Measurements from ENCODE around the gene AKT3. TPM values are rescaled to one million over a fixed set of nuclear protein-coding genes. Genes with fewer than 3 reads are reported as not detected.

Gene AKT3
- total RNA-seq, 2 donors from 2014 or later, result 13.6 to 31.2 TPM

GRCh38 chr1:243539636-243540035, 310.4 kb downstream of the AKT3 start:
- H3K9me3 ChIP-seq, result no peaks in the 10 kb centered on the region
- no peaks in the 10 kb centered on the region for H3K36me3 ChIP-seq
- H3K27ac ChIP-seq, result no peak overlapping the region
- H3K27me3 ChIP-seq, result no peaks in the 10 kb centered on the region
- no peak for DNase-seq (ENCODE audit: low spot score)
- TF ChIP-seq, protein P1, sequence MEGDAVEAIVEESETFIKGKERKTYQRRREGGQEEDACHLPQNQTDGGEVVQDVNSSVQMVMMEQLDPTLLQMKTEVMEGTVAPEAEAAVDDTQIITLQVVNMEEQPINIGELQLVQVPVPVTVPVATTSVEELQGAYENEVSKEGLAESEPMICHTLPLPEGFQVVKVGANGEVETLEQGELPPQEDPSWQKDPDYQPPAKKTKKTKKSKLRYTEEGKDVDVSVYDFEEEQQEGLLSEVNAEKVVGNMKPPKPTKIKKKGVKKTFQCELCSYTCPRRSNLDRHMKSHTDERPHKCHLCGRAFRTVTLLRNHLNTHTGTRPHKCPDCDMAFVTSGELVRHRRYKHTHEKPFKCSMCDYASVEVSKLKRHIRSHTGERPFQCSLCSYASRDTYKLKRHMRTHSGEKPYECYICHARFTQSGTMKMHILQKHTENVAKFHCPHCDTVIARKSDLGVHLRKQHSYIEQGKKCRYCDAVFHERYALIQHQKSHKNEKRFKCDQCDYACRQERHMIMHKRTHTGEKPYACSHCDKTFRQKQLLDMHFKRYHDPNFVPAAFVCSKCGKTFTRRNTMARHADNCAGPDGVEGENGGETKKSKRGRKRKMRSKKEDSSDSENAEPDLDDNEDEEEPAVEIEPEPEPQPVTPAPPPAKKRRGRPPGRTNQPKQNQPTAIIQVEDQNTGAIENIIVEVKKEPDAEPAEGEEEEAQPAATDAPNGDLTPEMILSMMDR (IDR thresholded peaks at IDR 0.05), result no peak
- H3K4me1 ChIP-seq, result no peaks in the 10 kb centered on the region
- H3K4me3 ChIP-seq, result no peak overlapping the region

DNA sequence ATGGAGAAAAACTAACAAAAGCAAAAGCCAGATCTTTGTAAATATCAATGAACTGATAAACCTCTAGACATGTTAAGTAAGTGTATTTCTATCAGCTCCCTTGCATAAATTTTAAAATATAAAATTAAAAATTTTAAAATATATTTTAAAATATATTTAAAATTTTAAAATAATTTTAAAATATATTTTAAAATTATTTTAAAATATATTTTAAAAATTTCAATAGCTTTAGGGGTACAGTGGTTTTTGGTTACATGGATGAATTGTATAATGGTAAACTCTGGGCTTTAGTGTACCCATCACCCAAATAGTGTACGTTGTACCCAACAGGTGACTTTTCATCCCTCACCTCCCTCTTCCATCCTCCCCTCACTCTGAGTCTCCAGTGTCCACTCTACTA, 315.0 kb downstream of the AKT3 start:
- DNase-seq (ENCODE audit: low spot score), result no peak
- H3K27me3 ChIP-seq, result no peaks in the 10 kb centered on the region
- no peaks in the 10 kb centered on the region for H3K36me3 ChIP-seq
- TF ChIP-seq, protein P1 (IDR thresholded peaks at IDR 0.05), result no peak
- H3K4me1 ChIP-seq, result no peaks in the 10 kb centered on the region
- H3K27ac ChIP-seq, result no peak overlapping the region
- no peaks in the 10 kb centered on the region for H3K9me3 ChIP-seq
- no peak overlapping the region for H3K4me3 ChIP-seq

GRCh38 chr1:243529512-243529911, 320.5 kb downstream of the AKT3 start:
- no peak for DNase-seq (ENCODE audit: low spot score)
- H3K9me3 ChIP-seq, result no peaks in the 10 kb centered on the region
- no peak overlapping the region for H3K4me3 ChIP-seq
- H3K36me3 ChIP-seq, result no peaks in the 10 kb centered on the region
- H3K27me3 ChIP-seq, result no peaks in the 10 kb centered on the region
- H3K27ac ChIP-seq, result no peak overlapping the region
- no peaks in the 10 kb centered on the region for H3K4me1 ChIP-seq
- TF ChIP-seq, protein P1 (IDR thresholded peaks at IDR 0.05), result no peak

DNA sequence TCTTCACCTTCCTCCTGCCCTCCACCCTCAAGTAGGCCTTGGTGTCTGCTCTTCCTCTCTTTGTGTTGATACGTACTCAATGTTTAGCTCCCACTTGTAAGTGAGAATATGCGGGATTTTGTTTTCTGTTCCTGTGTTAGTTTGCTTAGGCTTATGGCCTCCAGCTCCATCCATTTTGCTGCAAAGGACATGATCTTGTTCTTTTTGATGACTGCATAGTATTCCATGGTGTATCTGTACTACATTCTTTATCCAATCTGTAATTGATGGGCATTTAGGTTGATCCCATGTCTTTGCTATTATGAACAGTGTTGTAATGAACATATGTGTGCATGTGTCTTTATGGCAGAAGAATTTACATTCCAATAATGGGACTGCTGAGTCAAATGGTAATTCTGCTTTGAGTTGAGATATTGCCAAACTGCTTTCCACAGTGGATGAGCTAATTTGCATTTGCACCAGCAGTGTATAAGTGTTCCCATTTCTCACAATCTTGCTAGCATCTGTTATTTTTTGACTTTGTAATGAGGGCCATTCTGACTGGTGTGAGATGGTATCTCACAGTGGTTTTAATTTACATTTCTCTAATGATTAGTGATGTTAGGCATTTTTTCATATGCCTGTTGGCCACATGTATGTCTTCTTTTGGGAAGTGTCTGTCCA, 321.5 kb downstream of the AKT3 start:
- no peaks in the 10 kb centered on the region for H3K36me3 ChIP-seq
- DNase-seq (ENCODE audit: low spot score), result no peak
- TF ChIP-seq, protein P1 (IDR thresholded peaks at IDR 0.05), result no peak
- no peak overlapping the region for H3K4me3 ChIP-seq
- H3K9me3 ChIP-seq, result no peaks in the 10 kb centered on the region
- H3K27me3 ChIP-seq, result no peaks in the 10 kb centered on the region
- no peaks in the 10 kb centered on the region for H3K4me1 ChIP-seq
- no peak overlapping the region for H3K27ac ChIP-seq

- Histone ChIP-seq H3K27me3 (no peaks in the 10 kb centered on the region), H3K36me3 (no peaks in the 10 kb centered on the region), H3K27ac (no peak overlapping the region), H3K4me3 (no peak overlapping the region), H3K9me3 (no peaks in the 10 kb centered on the region), H3K4me1 (no peaks in the 10 kb centered on the region)
- no peak for DNase-seq (ENCODE audit: low spot score)
- TF ChIP-seq, protein P1 (IDR thresholded peaks at IDR 0.05), result no peak
These were observed 323.9 kb downstream of the AKT3 start for GRCh38 chr1:243526180-243526579.

GRCh38 chr1:243525085-243525487, 325.0 kb downstream of the AKT3 start:
- no peaks in the 10 kb centered on the region for H3K27me3 ChIP-seq
- H3K36me3 ChIP-seq, result no peaks in the 10 kb centered on the region
- H3K27ac ChIP-seq, result no peak overlapping the region
- H3K4me3 ChIP-seq, result no peak overlapping the region
- H3K9me3 ChIP-seq, result no peaks in the 10 kb centered on the region
- DNase-seq (ENCODE audit: low spot score), result no peak
- no peaks in the 10 kb centered on the region for H3K4me1 ChIP-seq
- TF ChIP-seq, protein P1 (IDR thresholded peaks at IDR 0.05), result no peak

Data from right atrium auricular region (tissue), 2 donors.